Mesendoderm (in vitro differentiated cells): Measurements from ENCODE around the gene METTL21A.

Experiments
- DNase-seq: peaks from one replicate; pipeline ENCODE4 v3.0.0; 2013
- H2AK5ac ChIP-seq: 2 replicates; pipeline ENCODE4 v1.6.1; 2013; ENCODE audit warnings: low read length, inconsistent platforms
- H2BK120ac ChIP-seq: 2 replicates; pipeline ENCODE4 v1.6.1; 2013; ENCODE audit warnings: low read depth, mild to moderate bottlenecking, low read length, moderate library complexity, mixed read lengths
- H2BK15ac ChIP-seq: replicated peaks from 2 replicates; pipeline ENCODE4 v1.6.1; 2013; ENCODE audit warnings: low read depth, mild to moderate bottlenecking, moderate library complexity
- H2BK5ac ChIP-seq: 2 replicates; pipeline ENCODE4 v1.6.1; 2013; ENCODE audit warnings: low read length, inconsistent platforms
- H3K18ac ChIP-seq: 2 replicates; pipeline ENCODE4 v1.6.1; 2013; ENCODE audit warnings: mild to moderate bottlenecking, low read length, mixed read lengths
- H3K23ac ChIP-seq: one replicate; pipeline ENCODE4 v1.6.1; 2013; ENCODE audit warnings: low read length
- H3K27ac ChIP-seq: 2 replicates; pipeline ENCODE4 v1.5.1; 2013; ENCODE audit warnings: low read depth, mild to moderate bottlenecking, inconsistent platforms, low read length, moderate library complexity
- H3K27me3 ChIP-seq: 2 replicates; pipeline ENCODE4 v1.6.1; 2013; ENCODE audit warnings: low read length, control low read depth, mild to moderate bottlenecking, inconsistent platforms; ENCODE audit not compliant: insufficient read depth, poor library complexity
- H3K36me3 ChIP-seq: 2 replicates; pipeline ENCODE4 v1.6.1; 2013; ENCODE audit warnings: low read length, inconsistent platforms; ENCODE audit not compliant: control insufficient read depth, insufficient read depth
- H3K4ac ChIP-seq: one replicate; pipeline ENCODE4 v1.6.1; 2013; ENCODE audit warnings: low read depth, mild to moderate bottlenecking, low read length, moderate library complexity
- H3K4me1 ChIP-seq: 2 replicates; pipeline ENCODE4 v1.6.1; 2013; ENCODE audit warnings: low read depth, low read length, inconsistent platforms; ENCODE audit not compliant: control insufficient read depth
- H3K4me2 ChIP-seq: 2 replicates; pipeline ENCODE4 v1.6.1; 2013; ENCODE audit warnings: low read length
- H3K4me3 ChIP-seq: 2 replicates; pipeline ENCODE4 v1.5.1; 2013; ENCODE audit warnings: mild to moderate bottlenecking, low read length
- H3K56ac ChIP-seq: one replicate; pipeline ENCODE4 v1.6.1; 2013; ENCODE audit warnings: low read length
- H3K79me1 ChIP-seq: 2 replicates; pipeline ENCODE4 v1.6.1; 2013; ENCODE audit warnings: low read length, inconsistent platforms
- H3K79me2 ChIP-seq: 2 replicates; pipeline ENCODE4 v1.6.1; 2013; ENCODE audit warnings: mild to moderate bottlenecking, low read length; ENCODE audit not compliant: control insufficient read depth, insufficient read depth
- H3K9ac ChIP-seq: 2 replicates; pipeline ENCODE4 v1.6.1; 2013; ENCODE audit warnings: low read length, inconsistent platforms
- H4K5ac ChIP-seq: one replicate; pipeline ENCODE4 v1.6.1; 2013; ENCODE audit warnings: low read length
- H4K8ac ChIP-seq: one replicate; pipeline ENCODE4 v1.6.1; 2013; ENCODE audit warnings: low read depth, mild to moderate bottlenecking, control low read depth, low read length, moderate library complexity
- WGBS: extraction: QIAGEN DNeasy Blood & Tissue Kit; methylation state at CpG from one replicate; pipeline ENCODE4 v1.1.7; 2013; ENCODE audit warnings: low lambda C conversion rate, missing lambda C conversion rate; ENCODE audit not compliant: insufficient coverage; ENCODE audit errors: extremely low coverage; 5-methylcytosine and 5-hydroxymethylcytosine counted together

The METTL21A gene

GRCh38 chr2:207619764-207620203, 5.4 kb downstream of the METTL21A start:
- H3K79me2 ChIP-seq: no peaks in the 10 kb centered on the region
- H4K8ac ChIP-seq: no peak overlapping the region
- DNase-seq: no peak
- no peak overlapping the region for H2BK5ac ChIP-seq
- no peaks in the 10 kb centered on the region for H3K27me3 ChIP-seq
- no peak overlapping the region for H3K23ac ChIP-seq
- H3K4me1 ChIP-seq: no peaks in the 10 kb centered on the region
- H3K36me3 ChIP-seq: peaks cover 7% of the 10 kb centered on the region
- no peak overlapping the region for H4K5ac ChIP-seq
- no peaks in the 10 kb centered on the region for H3K79me1 ChIP-seq
- no peak overlapping the region for H3K56ac ChIP-seq
- H3K4me3 ChIP-seq: no peak overlapping the region
- H3K4ac ChIP-seq: no peak overlapping the region
- no peak overlapping the region for H3K4me2 ChIP-seq
- no peak overlapping the region for H3K18ac ChIP-seq
- H3K27ac ChIP-seq: no peak overlapping the region
- H2AK5ac ChIP-seq: no peak overlapping the region
- H2BK120ac ChIP-seq: no peak overlapping the region
- H2BK15ac ChIP-seq: no peak overlapping the region
- WGBS: no CpG with 5 or more reads among the region's 4 CpGs
- no peak overlapping the region for H3K9ac ChIP-seq

GRCh38 chr2:207617011-207617671, 8.1 kb downstream of the METTL21A start:
- peaks cover 7% of the 10 kb centered on the region for H3K36me3 ChIP-seq
- no peaks in the 10 kb centered on the region for H3K27me3 ChIP-seq
- H2AK5ac ChIP-seq: no peak overlapping the region
- WGBS: no CpG with 5 or more reads among the region's 6 CpGs
- no peaks in the 10 kb centered on the region for H3K4me1 ChIP-seq
- H3K9ac ChIP-seq: no peak overlapping the region
- DNase-seq: peak; percentile 78
- H3K27ac ChIP-seq: peak overlapping the region; percentile 23
- no peak overlapping the region for H2BK5ac ChIP-seq
- no peaks in the 10 kb centered on the region for H3K79me1 ChIP-seq
- no peak overlapping the region for H3K23ac ChIP-seq
- no peak overlapping the region for H3K56ac ChIP-seq
- no peak overlapping the region for H3K18ac ChIP-seq
- H3K4ac ChIP-seq: no peak overlapping the region
- H4K8ac ChIP-seq: no peak overlapping the region
- no peak overlapping the region for H4K5ac ChIP-seq
- H2BK15ac ChIP-seq: no peak overlapping the region
- H3K4me2 ChIP-seq: no peak overlapping the region
- no peaks in the 10 kb centered on the region for H3K79me2 ChIP-seq
- H2BK120ac ChIP-seq: no peak overlapping the region
- H3K4me3 ChIP-seq: no peak overlapping the region

GRCh38 chr2:207616185-207616584, 9.0 kb downstream of the METTL21A start:
- H3K23ac ChIP-seq: no peak overlapping the region
- H3K18ac ChIP-seq: no peak overlapping the region
- H2BK5ac ChIP-seq: no peak overlapping the region
- H3K9ac ChIP-seq: no peak overlapping the region
- no peaks in the 10 kb centered on the region for H3K79me2 ChIP-seq
- H2BK15ac ChIP-seq: no peak overlapping the region
- H3K4me3 ChIP-seq: no peak overlapping the region
- no peaks in the 10 kb centered on the region for H3K27me3 ChIP-seq
- DNase-seq: no peak
- H4K8ac ChIP-seq: no peak overlapping the region
- H2AK5ac ChIP-seq: no peak overlapping the region
- H4K5ac ChIP-seq: no peak overlapping the region
- WGBS: no CpG with 5 or more reads among the region's 4 CpGs
- no peaks in the 10 kb centered on the region for H3K79me1 ChIP-seq
- H2BK120ac ChIP-seq: no peak overlapping the region
- H3K4me1 ChIP-seq: no peaks in the 10 kb centered on the region
- H3K27ac ChIP-seq: no peak overlapping the region
- H3K4me2 ChIP-seq: no peak overlapping the region
- no peak overlapping the region for H3K4ac ChIP-seq
- peaks cover 7% of the 10 kb centered on the region for H3K36me3 ChIP-seq
- H3K56ac ChIP-seq: no peak overlapping the region

GRCh38 chr2:207614824-207615223, 10.4 kb downstream of the METTL21A start:
- Histone ChIP-seq H3K56ac (no peak overlapping the region), H3K27me3 (no peaks in the 10 kb centered on the region), H2AK5ac (no peak overlapping the region), H3K4me3 (no peak overlapping the region), H3K4me2 (no peak overlapping the region), H3K79me1 (no peaks in the 10 kb centered on the region), H3K36me3 (peaks cover 7% of the 10 kb centered on the region), H3K27ac (no peak overlapping the region), H4K5ac (no peak overlapping the region), H3K4me1 (no peaks in the 10 kb centered on the region), H2BK5ac (no peak overlapping the region), H2BK15ac (no peak overlapping the region), H3K9ac (no peak overlapping the region), H3K23ac (no peak overlapping the region), H3K4ac (no peak overlapping the region), H4K8ac (no peak overlapping the region), H3K18ac (no peak overlapping the region), H3K79me2 (no peaks in the 10 kb centered on the region), H2BK120ac (no peak overlapping the region)
- DNase-seq: no peak
- WGBS: no CpG with 5 or more reads among the region's 2 CpGs

- whole genome bisulfite sequencing: no CpG with 5 or more reads among the region's 4 CpGs
- Histone ChIP-seq H2BK5ac (no peak overlapping the region), H3K56ac (no peak overlapping the region), H3K18ac (no peak overlapping the region), H3K23ac (no peak overlapping the region), H3K4me2 (no peak overlapping the region), H2AK5ac (no peak overlapping the region), H4K8ac (no peak overlapping the region), H2BK15ac (no peak overlapping the region), H2BK120ac (no peak overlapping the region), H3K79me2 (no peaks in the 10 kb centered on the region), H4K5ac (no peak overlapping the region), H3K4me3 (no peak overlapping the region), H3K4me1 (no peaks in the 10 kb centered on the region), H3K4ac (no peak overlapping the region), H3K36me3 (peaks cover 4% of the 10 kb centered on the region), H3K9ac (no peak overlapping the region), H3K79me1 (no peaks in the 10 kb centered on the region), H3K27ac (no peak overlapping the region), H3K27me3 (no peaks in the 10 kb centered on the region)
- DNase-seq: no peak
Measured at GRCh38 chr2:207612714-207613113, 12.5 kb downstream of the METTL21A start.

- Histone ChIP-seq H2BK120ac (no peak overlapping the region), H3K79me2 (no peaks in the 10 kb centered on the region), H4K8ac (no peak overlapping the region)
Measured at GRCh38 chr2:207606829-207607228, 18.4 kb downstream of the METTL21A start.

More at GRCh38 chr2:207606829-207607228, 18.4 kb downstream of the METTL21A start:
- WGBS: no CpG with 5 or more reads among the region's 5 CpGs
- Histone ChIP-seq H3K4me2 (no peak overlapping the region), H2AK5ac (no peak overlapping the region), H3K4me3 (no peak overlapping the region), H3K4ac (no peak overlapping the region), H3K27me3 (no peaks in the 10 kb centered on the region), H3K18ac (no peak overlapping the region), H3K23ac (no peak overlapping the region), H2BK5ac (no peak overlapping the region), H2BK15ac (no peak overlapping the region), H3K9ac (no peak overlapping the region), H3K27ac (no peak overlapping the region), H3K4me1 (no peaks in the 10 kb centered on the region), H4K5ac (no peak overlapping the region), H3K79me1 (no peaks in the 10 kb centered on the region), H3K56ac (no peak overlapping the region), H3K36me3 (no peaks in the 10 kb centered on the region)
- no peak for DNase-seq
